B cell (primary cell): ENCODE measurements around the gene CPLX1. TPM values are rescaled to one million over a fixed set of nuclear protein-coding genes. Genes with fewer than 3 reads are reported as not detected.

Experiments
- ATAC-seq: fragments of 200-7000 bp; cut with Tn5 transposase; one replicate; pipeline ENCODE4 v1.10.0; 2021; ENCODE audit warnings: low read depth, mild to moderate bottlenecking, moderate number of reproducible peaks, moderate library complexity
- CTCF ChIA-PET: fragments of 350-600 bp; sonication (Branson Sonifier 250); formaldehyde crosslinking; loops from one replicate; lab custom pipeline; 2021; ENCODE audit warnings: antibody characterized with exemption, inconsistent platforms; lab: Charles Lee
- POLR2A ChIA-PET: fragments of 350-600 bp; sonication (Branson Sonifier 250); formaldehyde crosslinking; loops from one replicate; lab custom pipeline; 2021; ENCODE audit warnings: antibody characterized with exemption; lab: Charles Lee
- DNase-seq: peaks from one replicate; pipeline ENCODE4 v3.0.0; 2013
- H2AFZ ChIP-seq: 2 replicates; pipeline ENCODE4 v1.6.1; 2012; ENCODE audit warnings: mild to moderate bottlenecking, low read depth, low read length; ENCODE audit not compliant: insufficient read depth, poor library complexity, severe bottlenecking
- H3K27ac ChIP-seq, 2 donors: 1 replicate in 1 of 2; 2 replicates in 1 of 2; pipeline ENCODE4 v1.5.1; 2012 to 2013; ENCODE audit warnings: low read length in 2 of 2, mild to moderate bottlenecking in 2 of 2, moderate library complexity in 1 of 2
- H3K27me3 ChIP-seq, 4 experiments: fragments of 200-600 bp in 1 of 4; sonication (generic) in 1 of 4; replicated peaks in 1 of 4; 1 replicate in 2 of 4; 2 replicates in 2 of 4; pipeline versions ENCODE4 v1.6.1 to v1.7.0; 2013 to 2016; ENCODE audit warnings: low read length in 3 of 4, mild to moderate bottlenecking in 2 of 4, mixed read lengths in 1 of 4, moderate library complexity in 1 of 4; ENCODE audit not compliant: insufficient read depth in 4 of 4, control insufficient read depth in 3 of 4; ENCODE audit errors: control extremely low read depth in 1 of 4
- H3K36me3 ChIP-seq, 2 experiments: replicated peaks in 1 of 2; 1 replicate in 1 of 2; 2 replicates in 1 of 2; pipeline versions ENCODE4 v1.6.1 to v1.7.1; 2013; ENCODE audit warnings: low read length in 1 of 2; ENCODE audit not compliant: insufficient read depth in 2 of 2, control insufficient read depth in 1 of 2; ENCODE audit errors: control extremely low read depth in 1 of 2, extremely low read depth in 1 of 2
- H3K4me1 ChIP-seq, 2 donors: fragments of 200-600 bp in 1 of 2; sonication (generic) in 1 of 2; 1 replicate in 1 of 2; 2 replicates in 1 of 2; pipeline versions ENCODE4 v1.5.1 to v1.6.1; 2013 to 2017; ENCODE audit warnings: low read length in 2 of 2; ENCODE audit not compliant: control insufficient read depth in 2 of 2, insufficient read depth in 2 of 2
- H3K4me2 ChIP-seq: replicated peaks from 2 replicates; pipeline ENCODE3; 2012; ENCODE audit warnings: mild to moderate bottlenecking, low read depth, low read length; ENCODE audit not compliant: poor library complexity, severe bottlenecking
- H3K4me3 ChIP-seq, 5 experiments: fragments of 200-600 bp in 1 of 5; sonication (generic) in 1 of 5; 1 replicate in 3 of 5; 2 replicates in 2 of 5; pipeline versions ENCODE4 v1.5.1 to v1.7.0; 2011 to 2016; ENCODE audit warnings: low read length in 4 of 5, mild to moderate bottlenecking in 4 of 5, low read depth in 2 of 5, control low read depth in 1 of 5, moderate library complexity in 1 of 5; ENCODE audit not compliant: insufficient read depth in 1 of 5; ENCODE audit errors: control extremely low read depth in 1 of 5, extremely low read depth in 1 of 5
- H3K79me2 ChIP-seq: fragments of 200-600 bp; sonication (generic); one replicate; pipeline ENCODE4 v1.6.0; 2016; ENCODE audit warnings: low read length; ENCODE audit not compliant: control insufficient read depth, insufficient read depth
- H3K9ac ChIP-seq: fragments of 200-600 bp; sonication (generic); 2 replicates; pipeline ENCODE4 v1.6.1; 2017; ENCODE audit warnings: mild to moderate bottlenecking, low read length, moderate library complexity
- H3K9me3 ChIP-seq, 3 donors: one replicate each; pipeline versions ENCODE4 v1.6.1 to v1.7.1; 2013; ENCODE audit warnings: low read length in 2 of 3; ENCODE audit not compliant: control insufficient read depth in 2 of 3, insufficient read depth in 1 of 3; ENCODE audit errors: control extremely low read depth in 1 of 3
- H4K20me1 ChIP-seq: 2 replicates; pipeline ENCODE4 v1.6.0; 2012; ENCODE audit warnings: mild to moderate bottlenecking, low read length; ENCODE audit not compliant: insufficient read depth, control insufficient read depth, poor library complexity, severe bottlenecking
- H3K27ac Mint-ChIP-seq: one replicate; pipeline ENCODE4 v1.8.0; 2021; ENCODE audit warnings: mixed read lengths
- H3K27me3 Mint-ChIP-seq: one replicate; pipeline ENCODE4 v1.8.0; 2021; ENCODE audit warnings: mixed read lengths
- H3K4me1 Mint-ChIP-seq: one replicate; pipeline ENCODE4 v1.8.0; 2021; ENCODE audit warnings: mixed read lengths
- H3K4me3 Mint-ChIP-seq: one replicate; pipeline ENCODE4 v1.8.0; 2021; ENCODE audit warnings: mixed read lengths
- H3K9me3 Mint-ChIP-seq: one replicate; pipeline ENCODE4 v1.8.0; 2022; ENCODE audit warnings: mixed read lengths; ENCODE audit not compliant: insufficient read depth
- CTCF ChIP-seq: fragments of 200-600 bp; IDR thresholded peaks from one replicate; pipeline ENCODE4 v1.8.0; 2022; ENCODE audit warnings: antibody characterized with exemption, mild to moderate bottlenecking
- EZH2 ChIP-seq: IDR thresholded peaks from 2 replicates; pipeline ENCODE4 v1.6.1; 2012; ENCODE audit warnings: borderline replicate concordance, low read depth, mild to moderate bottlenecking, moderate library complexity, low read length; ENCODE audit not compliant: insufficient read depth, poor library complexity, severe bottlenecking
- WGBS: methylation state at CpG from one replicate; pipeline ENCODE4 v1.1.5; 2013; ENCODE audit warnings: missing lambda C conversion rate; ENCODE audit not compliant: insufficient coverage; 5-methylcytosine and 5-hydroxymethylcytosine counted together
- intact Hi-C: fragments of 100-400 bp; cut with micrococcal nuclease; formaldehyde crosslinking; loops from one replicate; pipeline ENCODE4 v1.10.0; 2022
- polyA plus RNA-seq: library from polyadenylated mRNA; depleted of rRNA; stranded (reverse); fragments of >200 nt; gene quantifications from 2 replicates; pipeline ENCODE4 v1.2.3, GENCODE V29; 2012
- total RNA-seq, 2 donors: library from RNA; stranded (reverse); fragments of 120-200 nt in 1 of 2; gene quantifications; 1 replicate in 1 of 2; 2 replicates in 1 of 2; pipeline versions ENCODE4 v1.2.3 to v1.2.4, GENCODE V29; 2013 to 2022

Gene CPLX1
- total and polyA plus RNA-seq, 2 donors (not counting 1 experiment from before 2014, with no cell fraction given), result not detected

DNA sequence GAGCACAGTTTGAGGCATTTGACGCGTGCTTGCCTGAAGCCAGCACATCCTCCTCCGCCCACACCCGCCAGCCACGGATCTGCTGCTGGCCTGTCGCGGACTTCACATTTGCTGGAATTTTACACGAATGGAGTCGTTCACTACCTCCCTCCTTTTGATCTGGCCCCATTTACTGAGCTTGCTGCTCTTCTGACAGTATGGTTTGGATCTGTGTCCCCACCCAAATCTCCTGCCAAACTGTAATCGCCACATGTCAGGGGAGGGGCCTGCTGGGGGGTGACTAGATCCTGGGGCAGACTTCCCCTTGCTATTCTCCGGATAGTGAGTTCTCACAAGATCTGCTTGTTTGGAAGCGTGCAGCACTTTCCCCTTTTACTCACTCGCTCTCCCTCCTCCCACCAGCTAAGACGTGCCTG, 19.9 kb upstream of the CPLX1 start:
- WGBS, result 91% methylated on average over 12 of the region's 14 CpGs
- intact Hi-C loops, result no loop called here
- CTCF ChIA-PET, result no interaction called here
- POLR2A ChIA-PET, result no interaction called here
- H3K9me3 ChIP-seq, result peaks cover 0 to 27% (median 0%) of the 10 kb centered on the region in 3 donors
- H4K20me1 ChIP-seq, result no peaks in the 10 kb centered on the region
- TF ChIP-seq EZH2 (no peak), CTCF (no peak)
- H3K4me1 ChIP-seq, result no peaks in the 10 kb centered on the region
- Mint-ChIP-seq H3K27ac (no peak overlapping the region), H3K4me1 (no peaks in the 10 kb centered on the region), H3K4me3 (no peak overlapping the region), H3K9me3 (no peaks in the 10 kb centered on the region), H3K27me3 (no peaks in the 10 kb centered on the region)
- H2AFZ ChIP-seq, result no peak overlapping the region
- ATAC-seq (no peak), DNase-seq (no peak)
- H3K27ac ChIP-seq, result no peak overlapping the region
- no peak overlapping the region for H3K4me2 ChIP-seq
- H3K9ac ChIP-seq, result no peak overlapping the region
- peaks cover 0 to 16% of the 10 kb centered on the region in 2 experiments for H3K36me3 ChIP-seq
- no peaks in the 10 kb centered on the region for H3K27me3 ChIP-seq
- H3K79me2 ChIP-seq, result no peaks in the 10 kb centered on the region
- H3K4me3 ChIP-seq, result no peak overlapping the region

DNA sequence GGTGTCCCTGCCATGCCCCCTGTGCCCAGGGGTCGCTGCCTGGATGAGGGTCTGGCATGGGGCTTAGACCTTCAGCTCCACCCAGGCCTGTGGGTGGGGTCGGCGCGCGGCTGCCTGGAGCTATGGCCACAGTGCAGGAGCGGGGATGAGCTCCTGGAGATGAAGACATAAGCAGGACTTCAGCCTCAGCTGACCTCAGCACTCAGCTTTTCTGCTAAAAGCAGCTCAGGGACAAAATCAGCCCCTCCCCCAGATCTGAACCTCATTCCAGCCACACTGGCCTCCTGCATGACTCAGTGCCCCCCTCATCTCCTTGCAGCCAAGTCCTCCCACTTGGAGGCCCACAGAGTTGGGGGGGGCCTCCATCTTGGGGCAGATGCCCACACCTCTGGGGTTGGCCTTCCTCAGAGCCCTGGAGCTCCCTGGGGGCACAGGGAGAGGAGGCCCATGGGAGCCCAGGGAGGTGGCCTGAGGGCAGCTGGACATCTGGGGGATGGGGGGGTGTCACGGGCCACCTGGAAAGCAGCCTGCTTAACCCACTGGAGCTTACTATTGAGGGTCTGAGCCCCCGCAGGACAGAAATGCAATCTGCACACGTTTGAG, 19.4 kb upstream of the CPLX1 start:
- Histone ChIP-seq H3K4me3 (no peak overlapping the region), H3K27me3 (no peaks in the 10 kb centered on the region), H3K36me3 (peaks cover 0 to 15% of the 10 kb centered on the region in 2 experiments), H3K9me3 (peaks cover 0 to 27% (median 0%) of the 10 kb centered on the region in 3 donors), H3K79me2 (no peaks in the 10 kb centered on the region), H4K20me1 (no peaks in the 10 kb centered on the region), H3K4me2 (no peak overlapping the region), H3K4me1 (no peaks in the 10 kb centered on the region), H2AFZ (no peak overlapping the region), H3K9ac (no peak overlapping the region), H3K27ac (no peak overlapping the region)
- H3K4me3 Mint-ChIP-seq, result no peak overlapping the region
- no peaks in the 10 kb centered on the region for H3K27me3 Mint-ChIP-seq
- no peak for DNase-seq
- intact Hi-C loops, result no loop called here
- ATAC-seq, result no peak
- CTCF ChIA-PET, result no interaction called here
- POLR2A ChIA-PET, result interaction anchor here (0.6 to 0.7 kb wide), 2 partner anchors 207 to 439 kb away, joined by 3 read pairs; no protein-coding TSS in a partner anchor
- WGBS, result 94% methylated on average over 9 of the region's 9 CpGs
- no peak overlapping the region for H3K27ac Mint-ChIP-seq
- no peaks in the 10 kb centered on the region for H3K4me1 Mint-ChIP-seq
- H3K9me3 Mint-ChIP-seq, result no peaks in the 10 kb centered on the region
- TF ChIP-seq EZH2 (no peak), CTCF (no peak)
